ENCODE data around the gene GJB5.

The GJB5 gene

GRCh38 chr1:34721241-34721640 lies 33.6 kb upstream of the GJB5 start:
- H3K79me2 ChIP-seq (ENCODE audit: control insufficient read depth, low read length), result no peaks in the 10 kb centered on the region
- no peaks in the 10 kb centered on the region for H3K9me2 ChIP-seq (replicated peaks; ENCODE audit: control insufficient read depth, low read length)
- H4K20me1 ChIP-seq (ENCODE audit: control insufficient read depth, insufficient read depth, low read depth, low read length), result no peaks in the 10 kb centered on the region; the same call in 1 of the 2 replicates
- no peaks in the 10 kb centered on the region for H3K36me3 ChIP-seq (ENCODE audit: control insufficient read depth, low read length)
- H3K27ac ChIP-seq (ENCODE audit: low read depth, low read length), result no peak overlapping the region
- H3K4me2 ChIP-seq (ENCODE audit: low read length), result no peak overlapping the region
- no peaks in the 10 kb centered on the region for H3K9me3 ChIP-seq (ENCODE audit: control insufficient read depth, insufficient read depth, low read length)
- H3K27me3 ChIP-seq (ENCODE audit: control insufficient read depth, low read length), result peaks cover 18% of the 10 kb centered on the region; the same call in 1 of the 2 replicates
- no peaks in the 10 kb centered on the region for H3F3A ChIP-seq (ENCODE audit: control insufficient read depth, insufficient read depth)
- no peaks in the 10 kb centered on the region for H3K4me1 ChIP-seq (ENCODE audit: control insufficient read depth, low read length)
- no peak for TF ChIP-seq EZH2phosphoT487 (IDR thresholded peaks at IDR 0.05; ENCODE audit: borderline replicate concordance, low read length)
- TF ChIP-seq CTCF (IDR thresholded peaks at IDR 0.05; ENCODE audit: low read depth, low read length, poor library complexity, severe bottlenecking), result no peak
- H3K4me3 ChIP-seq (ENCODE audit: low read length), result no peak overlapping the region

GRCh38 chr1:34721646-34722355 lies 33.0 kb upstream of the GJB5 start:
- Histone ChIP-seq H3K79me2 (ENCODE audit: control insufficient read depth, low read length) (no peaks in the 10 kb centered on the region), H3K36me3 (ENCODE audit: control insufficient read depth, low read length) (no peaks in the 10 kb centered on the region), H3K9me2 (replicated peaks; ENCODE audit: control insufficient read depth, low read length) (no peaks in the 10 kb centered on the region), H3K4me1 (ENCODE audit: control insufficient read depth, low read length) (no peaks in the 10 kb centered on the region), H3K4me2 (ENCODE audit: low read length) (no peak overlapping the region), H3K9me3 (ENCODE audit: control insufficient read depth, insufficient read depth, low read length) (no peaks in the 10 kb centered on the region), H3F3A (ENCODE audit: control insufficient read depth, insufficient read depth) (no peaks in the 10 kb centered on the region), H3K27me3 (ENCODE audit: control insufficient read depth, low read length) (peaks cover 18% of the 10 kb centered on the region; the same call in 1 of the 2 replicates), H3K4me3 (ENCODE audit: low read length) (no peak overlapping the region), H4K20me1 (ENCODE audit: control insufficient read depth, insufficient read depth, low read depth, low read length) (no peaks in the 10 kb centered on the region; the same call in 1 of the 2 replicates), H3K27ac (ENCODE audit: low read depth, low read length) (no peak overlapping the region)
- no peak for TF ChIP-seq CTCF (IDR thresholded peaks at IDR 0.05; ENCODE audit: low read depth, low read length, poor library complexity, severe bottlenecking)
- TF ChIP-seq EZH2phosphoT487 (IDR thresholded peaks at IDR 0.05; ENCODE audit: borderline replicate concordance, low read length), result no peak

- Histone ChIP-seq H3K27me3 (ENCODE audit: control insufficient read depth, low read length) (0 out of 2 replicates have a peak, but pooled peaks cover 2% of the 10 kb centered on the region), H3K36me3 (ENCODE audit: control insufficient read depth, low read length) (no peaks in the 10 kb centered on the region)
- no peak for TF ChIP-seq EZH2phosphoT487 (IDR thresholded peaks at IDR 0.05; ENCODE audit: borderline replicate concordance, low read length)
- no peak for TF ChIP-seq CTCF (IDR thresholded peaks at IDR 0.05; ENCODE audit: low read depth, low read length, poor library complexity, severe bottlenecking)
Observed at GRCh38 chr1:34726861-34727260, 28.0 kb upstream of the GJB5 start.

More at GRCh38 chr1:34726861-34727260, 28.0 kb upstream of the GJB5 start:
- H3K79me2 ChIP-seq (ENCODE audit: control insufficient read depth, low read length), result no peaks in the 10 kb centered on the region
- H3K4me1 ChIP-seq (ENCODE audit: control insufficient read depth, low read length), result no peaks in the 10 kb centered on the region
- H3K9me2 ChIP-seq (replicated peaks; ENCODE audit: control insufficient read depth, low read length), result no peaks in the 10 kb centered on the region
- H3K27ac ChIP-seq (ENCODE audit: low read depth, low read length), result no peak overlapping the region
- no peaks in the 10 kb centered on the region for H3F3A ChIP-seq (ENCODE audit: control insufficient read depth, insufficient read depth)
- H3K4me2 ChIP-seq (ENCODE audit: low read length), result no peak overlapping the region
- no peaks in the 10 kb centered on the region; the same call in 1 of the 2 replicates for H4K20me1 ChIP-seq (ENCODE audit: control insufficient read depth, insufficient read depth, low read depth, low read length)
- no peaks in the 10 kb centered on the region for H3K9me3 ChIP-seq (ENCODE audit: control insufficient read depth, insufficient read depth, low read length)
- H3K4me3 ChIP-seq (ENCODE audit: low read length), result no peak overlapping the region
